OCI-LY3 (cell line): Measurements from ENCODE around the gene KLHL25.
A peak's percentile ranks its signal among the peaks of the same experiment; 100 is the strongest.

ENCODE experiments used
- EZH2phosphoT487 ChIP-seq: fragments of 200-600 bp; shearing (Covaris generic); IDR thresholded peaks from 2 replicates; pipeline ENCODE4 v1.6.1; 2018; ENCODE audit warnings: antibody characterized with exemption, mixed run types, low read depth
- TF ChIP-seq, protein P1 (sequence below): fragments of 200-600, 300-600 bp; sonication (generic); IDR thresholded peaks from 2 replicates; pipeline ENCODE4 v1.5.1; 2014; ENCODE audit warnings: antibody characterized with exemption, low read length, low read depth

DNA sequence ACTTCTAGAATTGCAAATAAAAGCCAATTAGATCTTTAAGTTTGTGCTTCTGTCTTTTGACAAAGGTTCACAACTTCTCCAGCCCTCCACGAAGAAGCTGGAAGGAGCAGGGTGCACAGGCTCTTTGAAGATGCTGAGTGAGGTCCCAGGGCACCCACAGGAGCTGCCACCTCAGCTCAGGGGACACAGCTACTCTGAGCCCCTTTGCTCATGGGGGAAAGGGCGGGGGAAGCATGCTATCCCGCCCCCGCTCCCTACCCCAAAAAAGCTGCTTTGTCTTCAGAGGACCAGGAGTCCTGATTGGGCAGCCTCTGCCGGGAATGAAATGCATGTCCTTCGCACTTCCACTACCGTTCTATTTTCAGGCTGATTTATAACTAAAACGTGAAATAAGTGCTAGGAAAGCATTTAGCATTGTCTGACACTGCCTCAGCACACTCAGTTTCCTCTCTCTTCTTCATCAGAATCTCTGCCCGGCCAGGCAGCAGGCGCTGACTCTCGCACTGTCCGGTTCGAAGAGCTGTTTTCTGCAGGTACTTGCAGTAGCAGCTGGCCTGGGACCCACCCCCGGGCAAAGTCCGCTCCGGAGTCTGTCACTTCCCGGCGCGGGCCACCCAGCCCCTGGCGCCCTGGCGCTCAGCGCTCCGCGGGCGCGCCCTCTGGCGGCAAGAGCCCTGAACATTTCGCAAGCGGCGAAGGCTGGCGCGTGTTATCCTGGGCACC is 45.5 kb upstream of the KLHL25 start:
- TF ChIP-seq, protein P1, sequence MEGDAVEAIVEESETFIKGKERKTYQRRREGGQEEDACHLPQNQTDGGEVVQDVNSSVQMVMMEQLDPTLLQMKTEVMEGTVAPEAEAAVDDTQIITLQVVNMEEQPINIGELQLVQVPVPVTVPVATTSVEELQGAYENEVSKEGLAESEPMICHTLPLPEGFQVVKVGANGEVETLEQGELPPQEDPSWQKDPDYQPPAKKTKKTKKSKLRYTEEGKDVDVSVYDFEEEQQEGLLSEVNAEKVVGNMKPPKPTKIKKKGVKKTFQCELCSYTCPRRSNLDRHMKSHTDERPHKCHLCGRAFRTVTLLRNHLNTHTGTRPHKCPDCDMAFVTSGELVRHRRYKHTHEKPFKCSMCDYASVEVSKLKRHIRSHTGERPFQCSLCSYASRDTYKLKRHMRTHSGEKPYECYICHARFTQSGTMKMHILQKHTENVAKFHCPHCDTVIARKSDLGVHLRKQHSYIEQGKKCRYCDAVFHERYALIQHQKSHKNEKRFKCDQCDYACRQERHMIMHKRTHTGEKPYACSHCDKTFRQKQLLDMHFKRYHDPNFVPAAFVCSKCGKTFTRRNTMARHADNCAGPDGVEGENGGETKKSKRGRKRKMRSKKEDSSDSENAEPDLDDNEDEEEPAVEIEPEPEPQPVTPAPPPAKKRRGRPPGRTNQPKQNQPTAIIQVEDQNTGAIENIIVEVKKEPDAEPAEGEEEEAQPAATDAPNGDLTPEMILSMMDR: peak; percentile 96
- TF ChIP-seq EZH2phosphoT487: no peak
